Activated T-helper 2 cell treated with anti-CD3 and anti-CD28 coated beads, Interferon-gamma antibody, Interleukin-2, Interleukin-4, amounts not matched to agents 10 μg/mL and 5 μg/mL and 100 μg/mL, durations not matched to agents 14 hours and 24 hours and 36 hours (primary cell): ENCODE measurements around the gene TRERF1. TPM values are rescaled to one million over a fixed set of nuclear protein-coding genes. Genes with fewer than 3 reads are reported as not detected.

Experiments used
- DNase-seq: peaks from one replicate; pipeline ENCODE4 v3.0.0; 2021; ENCODE audit warnings: low spot score
- H3K27ac Mint-ChIP-seq: one replicate; pipeline ENCODE4 v1.8.0; 2021; ENCODE audit warnings: mixed read lengths
- H3K27me3 Mint-ChIP-seq: one replicate; pipeline ENCODE4 v1.8.0; 2021; ENCODE audit warnings: low read depth, mixed read lengths
- H3K36me3 Mint-ChIP-seq: one replicate; pipeline ENCODE4 v1.8.0; 2021; ENCODE audit warnings: low read depth, mixed read lengths
- H3K4me1 Mint-ChIP-seq: one replicate; pipeline ENCODE4 v1.8.0; 2021; ENCODE audit warnings: low read depth, mixed read lengths
- H3K4me3 Mint-ChIP-seq: one replicate; pipeline ENCODE4 v1.8.0; 2021; ENCODE audit warnings: low read depth, mild to moderate bottlenecking, moderate library complexity, mixed read lengths
- H3K9me3 Mint-ChIP-seq: one replicate; pipeline ENCODE4 v1.8.0; 2021; ENCODE audit warnings: mixed read lengths
- intact Hi-C: fragments of 100-400 bp; cut with micrococcal nuclease; formaldehyde crosslinking; loops from one replicate; pipeline ENCODE4 v1.15.1; 2023
- total RNA-seq: library from RNA; stranded (reverse); gene quantifications from 2 replicates; pipeline ENCODE4 v1.2.3, GENCODE V29; 2022

TRERF1 gene
- total RNA-seq, 1 donor from 2014 or later, result 19.6 TPM

DNA sequence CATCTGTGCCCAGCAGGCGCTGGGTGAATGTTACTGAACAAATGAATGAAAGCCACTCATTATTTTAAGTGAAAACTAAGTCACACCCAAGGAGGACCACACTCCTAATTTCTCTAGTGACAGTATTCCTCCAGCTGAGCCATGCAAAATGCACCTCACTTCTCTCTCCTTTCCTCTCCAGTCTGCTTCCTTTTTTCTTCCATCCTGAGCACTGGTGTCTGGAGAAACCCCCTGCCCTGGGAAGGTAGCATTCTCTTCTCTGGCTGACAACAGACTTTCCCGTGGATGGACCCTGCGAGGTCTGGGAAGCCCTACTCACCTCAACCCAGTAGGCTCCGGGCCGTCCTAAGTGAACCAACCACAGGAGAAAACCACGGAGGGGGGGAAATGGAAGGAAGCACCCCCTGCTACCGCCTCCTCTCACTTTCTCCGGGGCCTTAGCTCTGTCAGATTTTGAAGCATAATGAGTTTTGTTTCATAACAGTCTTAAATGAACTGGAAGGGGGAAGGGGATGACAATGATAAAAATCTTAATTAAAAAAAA, 22.6 kb downstream of the TRERF1 start:
- Mint-ChIP-seq H3K27me3 (no peaks in the 10 kb centered on the region), H3K27ac (peak overlapping the region; percentile 47), H3K4me3 (peak overlapping the region; percentile 44), H3K36me3 (peaks cover 49% of the 10 kb centered on the region), H3K9me3 (peaks cover 12% of the 10 kb centered on the region), H3K4me1 (peaks cover 40% of the 10 kb centered on the region)
- intact Hi-C loops, result loop anchor here (5.0 kb wide), 1 partner anchor 37 kb away; no protein-coding TSS in a partner anchor
- DNase-seq, result no peak

- intact Hi-C loops, result loop anchor here (1.0 to 5.0 kb wide), 2 partner anchors 23 to 36 kb away; partner anchors contain the start of gene TRERF1
- Mint-ChIP-seq H3K36me3 (peaks cover 43% of the 10 kb centered on the region), H3K27ac (peak overlapping the region; percentile 47), H3K4me1 (peaks cover 46% of the 10 kb centered on the region), H3K9me3 (peaks cover 6% of the 10 kb centered on the region), H3K4me3 (no peak overlapping the region), H3K27me3 (no peaks in the 10 kb centered on the region)
- DNase-seq, result peak; percentile 42
These were observed 23.2 kb downstream of the TRERF1 start for GRCh38 chr6:42428326-42429041.

GRCh38 chr6:42427871-42428270, 23.9 kb downstream of the TRERF1 start:
- Mint-ChIP-seq H3K9me3 (no peaks in the 10 kb centered on the region), H3K4me3 (no peak overlapping the region), H3K36me3 (peaks cover 40% of the 10 kb centered on the region), H3K27ac (no peak overlapping the region), H3K27me3 (no peaks in the 10 kb centered on the region), H3K4me1 (peaks cover 52% of the 10 kb centered on the region)
- no peak for DNase-seq
- intact Hi-C loops, result loop anchor here (1.0 to 5.0 kb wide), 2 partner anchors 23 to 36 kb away; partner anchors contain the start of gene TRERF1

DNA sequence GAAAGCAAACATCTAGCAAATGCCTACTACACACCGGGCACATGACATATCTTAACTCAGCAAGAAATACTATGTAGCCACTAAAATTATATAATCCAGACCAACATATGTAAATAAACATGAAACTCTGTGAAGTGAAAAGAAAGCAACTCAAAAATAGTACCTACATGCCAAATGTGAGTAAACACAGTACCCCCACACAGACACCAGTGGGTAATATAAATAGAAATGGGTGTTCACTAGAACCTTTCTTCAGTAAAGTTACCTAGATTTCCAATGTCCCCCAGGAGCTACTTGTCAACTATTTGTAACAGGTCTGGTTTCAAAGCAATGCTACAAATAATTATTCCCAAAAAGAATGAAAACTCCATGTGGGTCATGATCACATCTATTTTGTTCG, 25.5 kb downstream of the TRERF1 start:
- no peak for DNase-seq
- no peaks in the 10 kb centered on the region for H3K27me3 Mint-ChIP-seq
- intact Hi-C loops, result loop anchor here (5.0 kb wide), 1 partner anchor 34 kb away; no protein-coding TSS in a partner anchor
- peaks cover 31% of the 10 kb centered on the region for H3K36me3 Mint-ChIP-seq
- no peaks in the 10 kb centered on the region for H3K9me3 Mint-ChIP-seq
- no peak overlapping the region for H3K27ac Mint-ChIP-seq
- H3K4me3 Mint-ChIP-seq, result no peak overlapping the region
- peaks cover 57% of the 10 kb centered on the region for H3K4me1 Mint-ChIP-seq

DNA sequence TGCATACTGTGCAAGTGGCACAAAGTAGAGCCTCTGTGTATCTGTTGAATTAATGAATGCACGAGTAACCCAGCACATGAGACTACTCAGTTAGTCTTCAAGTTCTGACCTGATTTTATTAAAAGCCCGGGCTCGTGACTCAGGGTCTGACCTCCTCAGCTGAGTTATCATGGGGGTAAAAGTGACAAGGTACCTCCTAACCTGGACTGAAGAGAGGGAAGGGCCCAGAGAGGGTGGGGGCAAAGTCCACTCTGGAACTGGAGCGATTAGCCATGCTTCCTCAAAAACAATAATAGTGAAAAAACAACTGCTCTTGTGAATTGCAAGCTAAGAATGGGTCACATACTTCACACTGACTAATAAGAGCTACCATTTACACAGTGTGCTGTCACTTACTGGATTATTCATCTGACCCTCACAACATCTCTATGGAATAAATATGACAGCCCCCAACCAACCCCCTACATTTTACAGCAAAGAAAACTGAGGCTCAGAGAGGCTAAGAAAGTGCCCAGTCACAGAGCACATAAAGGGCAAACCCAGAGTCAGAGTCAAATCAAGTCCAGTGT, 26.7 kb downstream of the TRERF1 start:
- Mint-ChIP-seq H3K4me3 (no peak overlapping the region), H3K36me3 (peaks cover 30% of the 10 kb centered on the region), H3K9me3 (no peaks in the 10 kb centered on the region), H3K27ac (no peak overlapping the region), H3K27me3 (no peaks in the 10 kb centered on the region), H3K4me1 (peaks cover 56% of the 10 kb centered on the region)
- no peak for DNase-seq
- intact Hi-C loops, result loop anchor here (5.0 kb wide), 1 partner anchor 33 kb away; no protein-coding TSS in a partner anchor

DNA sequence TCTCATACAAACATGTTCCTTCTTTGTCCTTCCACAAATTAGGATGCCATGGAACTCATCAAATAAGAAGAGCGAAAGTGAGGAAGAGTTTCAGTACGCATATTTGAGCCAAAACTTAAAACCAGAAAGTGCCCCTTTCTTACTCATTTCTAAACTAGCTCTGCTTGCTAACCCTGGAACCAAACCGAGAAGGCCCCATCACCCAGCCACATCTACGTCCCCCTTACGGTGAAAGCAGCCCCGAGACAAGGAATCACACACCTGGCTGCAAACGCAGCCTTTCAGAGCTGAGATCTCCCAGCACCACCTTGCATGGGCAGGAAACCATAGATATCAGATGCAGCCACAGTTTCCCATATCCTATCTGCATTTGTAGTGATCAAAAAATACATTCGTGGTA, 28.5 kb downstream of the TRERF1 start:
- H3K4me3 Mint-ChIP-seq, result peak overlapping the region; percentile 43
- peaks cover 46% of the 10 kb centered on the region for H3K4me1 Mint-ChIP-seq
- intact Hi-C loops, result no loop called here
- H3K36me3 Mint-ChIP-seq, result peaks cover 21% of the 10 kb centered on the region
- H3K9me3 Mint-ChIP-seq, result no peaks in the 10 kb centered on the region
- no peak for DNase-seq
- H3K27me3 Mint-ChIP-seq, result no peaks in the 10 kb centered on the region
- no peak overlapping the region for H3K27ac Mint-ChIP-seq

- Mint-ChIP-seq H3K4me3 (no peak overlapping the region), H3K27me3 (no peaks in the 10 kb centered on the region), H3K4me1 (peaks cover 49% of the 10 kb centered on the region), H3K36me3 (peaks cover 18% of the 10 kb centered on the region), H3K9me3 (no peaks in the 10 kb centered on the region), H3K27ac (no peak overlapping the region)
- intact Hi-C loops, result no loop called here
- DNase-seq, result no peak
These were observed 31.0 kb downstream of the TRERF1 start for GRCh38 chr6:42420741-42421140.

GRCh38 chr6:42419490-42420280, 32.0 kb downstream of the TRERF1 start:
- Mint-ChIP-seq H3K27me3 (no peaks in the 10 kb centered on the region), H3K36me3 (peaks cover 16% of the 10 kb centered on the region), H3K9me3 (no peaks in the 10 kb centered on the region), H3K4me3 (no peak overlapping the region), H3K4me1 (peaks cover 44% of the 10 kb centered on the region), H3K27ac (no peak overlapping the region)
- intact Hi-C loops, result no loop called here
- no peak for DNase-seq

- Mint-ChIP-seq H3K27ac (no peak overlapping the region), H3K9me3 (no peaks in the 10 kb centered on the region), H3K36me3 (peaks cover 14% of the 10 kb centered on the region), H3K27me3 (no peaks in the 10 kb centered on the region), H3K4me1 (peaks cover 41% of the 10 kb centered on the region), H3K4me3 (no peak overlapping the region)
- intact Hi-C loops, result no loop called here
- DNase-seq, result no peak
These were observed 33.0 kb downstream of the TRERF1 start for GRCh38 chr6:42418724-42419123.

GRCh38 chr6:42417641-42418112, 34.0 kb downstream of the TRERF1 start:
- peaks cover 30% of the 10 kb centered on the region for H3K4me1 Mint-ChIP-seq
- H3K27me3 Mint-ChIP-seq, result no peaks in the 10 kb centered on the region
- no peak overlapping the region for H3K4me3 Mint-ChIP-seq
- DNase-seq, result peak; percentile 42
- H3K36me3 Mint-ChIP-seq, result peaks cover 15% of the 10 kb centered on the region
- no peak overlapping the region for H3K27ac Mint-ChIP-seq
- intact Hi-C loops, result no loop called here
- no peaks in the 10 kb centered on the region for H3K9me3 Mint-ChIP-seq

DNA sequence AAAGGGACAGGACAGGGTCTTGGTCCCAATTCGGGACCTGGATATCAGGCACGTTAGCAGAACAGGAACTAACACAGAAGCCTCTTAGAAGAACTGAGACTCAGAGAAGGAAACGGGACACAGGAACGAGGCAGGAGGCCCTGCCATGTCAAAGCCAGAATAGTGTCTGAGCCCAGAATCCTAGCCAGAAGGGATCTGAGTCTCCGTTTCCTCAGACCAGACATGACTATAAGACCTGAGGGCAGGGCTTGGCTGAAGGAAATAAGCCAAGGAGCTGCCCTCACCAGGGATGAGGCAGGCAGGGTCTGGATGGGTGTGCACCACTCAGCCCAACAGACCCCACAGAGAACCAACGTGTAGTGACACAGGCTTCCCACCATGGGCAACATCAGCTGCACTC, 40.3 kb downstream of the TRERF1 start:
- Mint-ChIP-seq H3K27ac (no peak overlapping the region), H3K36me3 (peaks cover 10% of the 10 kb centered on the region), H3K27me3 (no peaks in the 10 kb centered on the region), H3K4me3 (no peak overlapping the region), H3K4me1 (peaks cover 29% of the 10 kb centered on the region), H3K9me3 (no peaks in the 10 kb centered on the region)
- DNase-seq, result no peak
- intact Hi-C loops, result no loop called here

GRCh38 chr6:42410861-42411260, 40.9 kb downstream of the TRERF1 start:
- H3K27me3 Mint-ChIP-seq, result no peaks in the 10 kb centered on the region
- no peaks in the 10 kb centered on the region for H3K9me3 Mint-ChIP-seq
- H3K27ac Mint-ChIP-seq, result no peak overlapping the region
- H3K4me1 Mint-ChIP-seq, result peaks cover 32% of the 10 kb centered on the region
- H3K36me3 Mint-ChIP-seq, result peaks cover 14% of the 10 kb centered on the region
- no peak for DNase-seq
- intact Hi-C loops, result no loop called here
- no peak overlapping the region for H3K4me3 Mint-ChIP-seq
